ENCODE measurements around the gene TOP1.

The TOP1 gene

GRCh38 chr20:41166201-41167117, 137.8 kb downstream of the TOP1 start:
- H3K4me3 ChIP-seq (ENCODE audit: low read length), result no peak overlapping the region
- no peak for DNase-seq (ENCODE audit: low read depth)
- TF ChIP-seq, protein P1, sequence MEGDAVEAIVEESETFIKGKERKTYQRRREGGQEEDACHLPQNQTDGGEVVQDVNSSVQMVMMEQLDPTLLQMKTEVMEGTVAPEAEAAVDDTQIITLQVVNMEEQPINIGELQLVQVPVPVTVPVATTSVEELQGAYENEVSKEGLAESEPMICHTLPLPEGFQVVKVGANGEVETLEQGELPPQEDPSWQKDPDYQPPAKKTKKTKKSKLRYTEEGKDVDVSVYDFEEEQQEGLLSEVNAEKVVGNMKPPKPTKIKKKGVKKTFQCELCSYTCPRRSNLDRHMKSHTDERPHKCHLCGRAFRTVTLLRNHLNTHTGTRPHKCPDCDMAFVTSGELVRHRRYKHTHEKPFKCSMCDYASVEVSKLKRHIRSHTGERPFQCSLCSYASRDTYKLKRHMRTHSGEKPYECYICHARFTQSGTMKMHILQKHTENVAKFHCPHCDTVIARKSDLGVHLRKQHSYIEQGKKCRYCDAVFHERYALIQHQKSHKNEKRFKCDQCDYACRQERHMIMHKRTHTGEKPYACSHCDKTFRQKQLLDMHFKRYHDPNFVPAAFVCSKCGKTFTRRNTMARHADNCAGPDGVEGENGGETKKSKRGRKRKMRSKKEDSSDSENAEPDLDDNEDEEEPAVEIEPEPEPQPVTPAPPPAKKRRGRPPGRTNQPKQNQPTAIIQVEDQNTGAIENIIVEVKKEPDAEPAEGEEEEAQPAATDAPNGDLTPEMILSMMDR (conservative IDR thresholded peaks at IDR 0.05; ENCODE audit: low read depth, low read length), result no peak

DNA sequence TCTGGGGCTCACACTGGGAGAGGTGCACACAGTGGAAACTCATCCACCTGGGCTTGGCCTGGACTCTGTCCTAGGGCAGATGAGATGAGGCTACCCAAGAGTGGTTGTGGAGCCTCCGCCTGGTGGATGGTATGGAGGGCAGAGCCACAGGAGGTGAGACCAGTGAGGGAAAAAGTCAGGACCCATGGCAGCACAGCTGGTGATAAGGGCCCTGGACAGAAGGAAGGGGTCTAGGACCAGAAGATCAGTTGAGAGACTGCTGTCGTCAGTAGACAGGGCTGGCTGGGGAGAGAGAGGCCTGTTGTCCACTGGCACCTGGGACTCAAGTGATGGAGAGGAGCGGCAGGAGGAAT, 138.5 kb downstream of the TOP1 start:
- TF ChIP-seq, protein P1 (conservative IDR thresholded peaks at IDR 0.05; ENCODE audit: low read depth, low read length), result no peak
- DNase-seq (ENCODE audit: low read depth), result no peak
- no peak overlapping the region for H3K4me3 ChIP-seq (ENCODE audit: low read length)

DNA sequence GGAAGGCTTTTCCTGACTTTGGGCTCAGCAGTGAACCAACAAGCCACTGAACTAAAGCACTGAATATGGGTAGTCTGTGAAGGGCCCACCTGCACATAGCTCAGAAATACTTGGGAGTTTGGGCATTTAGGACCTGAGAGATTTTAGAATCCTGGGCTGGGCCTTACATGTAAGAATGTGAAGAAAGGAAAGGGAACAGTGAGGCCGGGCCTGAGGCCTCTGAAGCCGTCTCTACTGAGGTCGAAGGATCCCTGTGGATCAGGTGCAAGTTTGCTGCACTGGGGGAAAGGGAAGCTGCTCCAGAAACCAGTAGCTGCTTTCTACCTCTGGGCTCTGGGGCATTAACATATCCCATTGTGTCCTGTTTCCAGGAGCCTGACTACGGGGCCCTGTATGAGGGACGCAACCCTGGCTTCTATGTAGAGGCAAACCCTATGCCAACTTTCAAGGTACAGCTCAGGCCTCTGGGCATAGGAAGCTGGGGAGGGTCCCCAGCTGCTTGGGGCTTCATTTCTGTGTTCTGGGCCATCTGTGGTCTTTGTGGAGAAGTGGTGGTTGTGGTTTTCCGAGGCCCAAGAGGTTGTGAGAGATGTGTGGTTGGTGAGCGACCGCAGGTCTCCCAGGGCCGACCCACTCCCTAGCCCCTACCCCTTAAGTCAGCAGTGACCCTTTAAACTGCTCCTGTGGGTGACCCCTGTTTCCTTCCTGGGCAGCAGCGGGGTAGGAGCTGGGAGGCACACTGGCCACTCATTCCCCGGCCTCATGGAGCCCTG, 139.0 kb downstream of the TOP1 start:
- TF ChIP-seq, protein P1 (conservative IDR thresholded peaks at IDR 0.05; ENCODE audit: low read depth, low read length), result no peak
- H3K4me3 ChIP-seq (ENCODE audit: low read length), result no peak overlapping the region
- DNase-seq (ENCODE audit: low read depth), result no peak

DNA sequence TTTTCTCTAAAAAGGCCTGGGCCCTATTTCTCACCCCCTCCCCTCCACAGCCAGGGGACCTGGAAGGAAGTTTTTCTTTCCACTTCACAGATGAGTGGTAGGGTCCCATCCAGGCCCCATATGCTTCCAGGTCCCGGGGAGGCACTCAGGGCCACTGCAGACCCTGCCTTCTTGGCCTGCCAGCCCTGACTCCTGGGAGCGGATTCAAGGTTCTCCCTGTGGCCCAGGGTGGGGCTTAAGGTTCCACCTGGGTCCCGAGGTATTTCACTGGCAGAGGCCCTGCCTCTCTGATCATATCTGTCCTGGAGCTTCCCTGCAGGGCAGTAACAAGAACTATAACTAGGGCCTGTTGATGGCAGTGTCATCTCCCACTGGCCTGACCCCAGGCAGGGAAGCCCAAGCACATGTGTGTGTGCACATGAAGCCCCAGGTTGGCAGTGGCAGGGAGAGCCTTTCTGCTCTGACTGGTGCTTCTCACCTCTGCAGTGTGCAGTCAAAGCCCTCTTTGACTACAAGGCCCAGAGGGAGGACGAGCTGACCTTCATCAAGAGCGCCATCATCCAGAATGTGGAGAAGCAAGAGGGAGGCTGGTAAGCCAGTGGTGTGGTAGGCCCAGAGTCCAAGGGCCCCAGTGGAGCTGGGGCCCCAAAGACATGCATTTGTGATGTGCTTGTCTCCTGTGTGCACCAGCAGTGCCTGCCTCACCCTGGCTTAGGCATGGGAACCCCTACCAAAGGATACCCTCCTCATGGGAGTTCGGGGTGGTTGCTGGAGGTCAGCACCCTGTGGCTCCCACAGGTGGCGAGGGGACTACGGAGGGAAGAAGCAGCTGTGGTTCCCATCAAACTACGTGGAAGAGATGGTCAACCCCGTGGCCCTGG, 139.9 kb downstream of the TOP1 start:
- TF ChIP-seq, protein P1 (conservative IDR thresholded peaks at IDR 0.05; ENCODE audit: low read depth, low read length), result no peak
- H3K4me3 ChIP-seq (ENCODE audit: low read length), result no peak overlapping the region
- no peak for DNase-seq (ENCODE audit: low read depth)

- TF ChIP-seq, protein P1 (conservative IDR thresholded peaks at IDR 0.05; ENCODE audit: low read depth, low read length), result no peak
- no peak for DNase-seq (ENCODE audit: low read depth)
- no peak overlapping the region for H3K4me3 ChIP-seq (ENCODE audit: low read length)
These were observed 140.6 kb downstream of the TOP1 start for GRCh38 chr20:41169162-41169690.

DNA sequence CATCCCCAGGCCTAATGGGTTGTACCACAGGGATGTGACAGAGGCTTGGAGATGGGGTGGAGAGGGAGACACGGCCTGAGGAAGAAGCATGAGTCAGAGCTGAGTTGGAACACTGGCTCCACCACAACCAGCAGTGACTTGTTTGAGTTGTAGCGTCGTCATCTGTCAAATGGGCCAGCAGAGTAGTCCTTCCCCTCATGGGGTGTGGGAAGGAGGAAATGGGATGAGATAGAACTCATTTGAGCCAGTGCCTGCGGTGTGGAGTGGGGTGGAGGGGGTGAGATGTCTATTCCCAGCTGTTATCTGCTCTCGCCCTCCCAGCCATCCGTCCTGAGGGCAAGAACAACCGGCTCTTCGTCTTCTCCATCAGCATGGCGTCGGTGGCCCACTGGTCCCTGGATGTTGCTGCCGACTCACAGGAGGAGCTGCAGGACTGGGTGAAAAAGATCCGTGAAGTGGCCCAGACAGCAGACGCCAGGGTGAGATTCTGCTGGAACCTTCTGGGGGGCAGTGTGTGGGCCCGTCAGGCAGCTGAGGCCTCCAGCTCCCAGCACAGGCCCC, 141.2 kb downstream of the TOP1 start:
- H3K4me3 ChIP-seq (ENCODE audit: low read length), result no peak overlapping the region
- DNase-seq (ENCODE audit: low read depth), result no peak
- TF ChIP-seq, protein P1 (conservative IDR thresholded peaks at IDR 0.05; ENCODE audit: low read depth, low read length), result no peak

All from retinal pigment epithelial cell (primary cell).